GM12892 (cell line): ENCODE data around the gene HNRNPL. TPM values are rescaled to one million over a fixed set of nuclear protein-coding genes. Genes with fewer than 3 reads are reported as not detected.
"Not testable (repeated sequence)": the region's sequence is repeated elsewhere in the genome, so short reads cannot be mapped to it uniquely, and the experiment has no call there.

Source experiments
- DNase-seq: peaks from one replicate; pipeline ENCODE4 v3.0.0; 2011; ENCODE audit not compliant: insufficient read length
- FAIRE-seq: peaks from 2 replicates; lab custom pipeline; 2011; peaks lifted over from hg19 to GRCh38; lab: Jason Lieb, UNC
- POLR2A ChIP-seq: IDR thresholded peaks from 2 replicates; pipeline ENCODE4 v1.6.1; 2011; ENCODE audit warnings: low read depth, low read length, control low read depth
- POLR2AphosphoS5 ChIP-seq: IDR thresholded peaks from 2 replicates; pipeline ENCODE4 v1.6.1; 2011; ENCODE audit warnings: low read depth, low read length, control low read depth
- TAF1 ChIP-seq: IDR thresholded peaks from 2 replicates; pipeline ENCODE4 v1.6.1; 2011; ENCODE audit warnings: low read depth, mild to moderate bottlenecking, control low read depth, low read length, borderline replicate concordance
- polyA plus RNA-seq: library from polyadenylated mRNA; unstranded; fragments of >200 nt; gene quantifications from one replicate; pipeline ENCODE4 v1.2.1, GENCODE V29; 2012; ENCODE audit warnings: missing spikeins, inconsistent platforms; ENCODE audit not compliant: missing spikeins

HNRNPL gene
- polyA plus RNA-seq, result 282 TPM

- DNase-seq (peak; percentile 91), FAIRE-seq (peak; percentile 99)
- TF ChIP-seq POLR2A (peak; percentile 86; the same call in 1 of the 2 replicates), TAF1 (peak; percentile 62; the same call in 1 of the 2 replicates), POLR2AphosphoS5 (peak; percentile 84)
These were observed at the start of gene HNRNPL for GRCh38 chr19:38849860-38850435. TSS of gene HNRNPL (minus strand) at chr19:38849986. CDS start at chr19:38849966, 20 bp downstream.

GRCh38 chr19:38898788-38899446, 49.1 kb upstream of the HNRNPL start:
- DNase-seq (no peak), FAIRE-seq (peak; percentile 69)
- no peak for TF ChIP-seq TAF1
- TF ChIP-seq POLR2A, result no peak
- TF ChIP-seq POLR2AphosphoS5, result no peak

GRCh38 chr19:38894968-38895367, 45.2 kb upstream of the HNRNPL start:
- FAIRE-seq, result no peak
- TF ChIP-seq POLR2AphosphoS5 (no peak), POLR2A (no peak), TAF1 (no peak)
- no peak for DNase-seq

- no peak for DNase-seq
- no peak for FAIRE-seq
- TF ChIP-seq POLR2AphosphoS5, result no peak
- TF ChIP-seq TAF1, result no peak
- TF ChIP-seq POLR2A, result no peak
These were observed 43.6 kb upstream of the HNRNPL start for GRCh38 chr19:38893341-38893771.

- TF ChIP-seq POLR2A (no peak), POLR2AphosphoS5 (no peak)
- FAIRE-seq, result no peak
These were observed 43.1 kb upstream of the HNRNPL start for GRCh38 chr19:38892841-38893240.

GRCh38 chr19:38891771-38892170, 42.0 kb upstream of the HNRNPL start:
- TF ChIP-seq POLR2AphosphoS5, result no peak
- TF ChIP-seq POLR2A, result no peak
- FAIRE-seq (no peak), DNase-seq (no peak)

More at GRCh38 chr19:38892841-38893240, 43.1 kb upstream of the HNRNPL start:
- DNase-seq, result no peak

- FAIRE-seq, result no peak
- no peak for TF ChIP-seq POLR2A
- no peak for TF ChIP-seq TAF1
These were observed 40.9 kb upstream of the HNRNPL start for GRCh38 chr19:38890686-38891085.

GRCh38 chr19:38889803-38890202, 40.0 kb upstream of the HNRNPL start:
- FAIRE-seq (no peak), DNase-seq (no peak)
- TF ChIP-seq TAF1 (no peak), POLR2A (no peak), POLR2AphosphoS5 (no peak)

More at GRCh38 chr19:38890686-38891085, 40.9 kb upstream of the HNRNPL start:
- DNase-seq, result no peak

GRCh38 chr19:38888876-38889275, 39.1 kb upstream of the HNRNPL start:
- TF ChIP-seq TAF1 (no peak), POLR2A (no peak), POLR2AphosphoS5 (no peak)
- FAIRE-seq (no peak), DNase-seq (no peak)

- not testable (repeated sequence) for DNase-seq, FAIRE-seq
These were observed 34.9 kb upstream of the HNRNPL start for GRCh38 chr19:38884691-38885090.

GRCh38 chr19:38883286-38883685, 33.5 kb upstream of the HNRNPL start:
- no peak for FAIRE-seq
- no peak for DNase-seq
- TF ChIP-seq POLR2AphosphoS5, result no peak
- TF ChIP-seq TAF1, result no peak

- FAIRE-seq (no peak), DNase-seq (no peak)
- no peak for TF ChIP-seq POLR2AphosphoS5
These were observed 31.3 kb upstream of the HNRNPL start for GRCh38 chr19:38880882-38881609.
